IMR-90 (cell line): Measurements from ENCODE around the gene PDZRN3. TPM values are rescaled to one million over a fixed set of nuclear protein-coding genes. Genes with fewer than 3 reads are reported as not detected.

Experiments
- ATAC-seq: fragments of 200-7000 bp; cut with Tn5 transposase; 2 replicates; pipeline ENCODE4 v1.9.1; 2020; ENCODE audit warnings: low read depth, mild to moderate bottlenecking, moderate library complexity
- BruUV-seq: library from RNA; stranded (reverse); fragments of 400-500 nt; replicated peaks from 2 replicates; lab custom pipeline; 2021; lab: Mats Ljungman, UMichigan
- CTCF ChIA-PET: fragments of 300-600 bp; formaldehyde crosslinking; extraction: SDS; loops from one replicate; lab custom pipeline; 2021; ENCODE audit warnings: antibody characterized with exemption; lab: Yijun Ruan, JAX
- POLR2A ChIA-PET: fragments of 300-600 bp; sonication (Branson Sonifier 250); formaldehyde crosslinking; loops from one replicate; lab custom pipeline; 2022; ENCODE audit warnings: antibody characterized with exemption; ENCODE audit not compliant: unreplicated experiment; lab: Charles Lee
- DNase-seq: peaks from one replicate; pipeline ENCODE4 v3.0.0; 2013
- H2AFZ ChIP-seq: replicated peaks from 2 replicates; pipeline ENCODE3; 2013; ENCODE audit warnings: low read length, mild to moderate bottlenecking; ENCODE audit not compliant: poor library complexity
- H2AK5ac ChIP-seq: 2 replicates; pipeline ENCODE4 v1.6.1; 2013; ENCODE audit warnings: low read depth, low read length, inconsistent platforms
- H2AK9ac ChIP-seq: replicated peaks from 2 replicates; pipeline ENCODE3; 2013; ENCODE audit warnings: mild to moderate bottlenecking, low read depth, low read length, moderate library complexity; ENCODE audit not compliant: poor library complexity
- H2BK120ac ChIP-seq: 2 replicates; pipeline ENCODE4 v1.6.1; 2013; ENCODE audit warnings: low read depth, low read length, inconsistent platforms
- H2BK15ac ChIP-seq: 3 replicates; pipeline ENCODE4 v1.6.1; 2013; ENCODE audit warnings: low read depth, low read length, inconsistent platforms
- H2BK20ac ChIP-seq: 2 replicates; pipeline ENCODE4 v1.6.1; 2013; ENCODE audit warnings: low read depth, mild to moderate bottlenecking, inconsistent platforms, low read length, moderate library complexity
- H2BK5ac ChIP-seq: 2 replicates; pipeline ENCODE4 v1.6.1; 2013; ENCODE audit warnings: mild to moderate bottlenecking, low read depth, low read length, inconsistent platforms; ENCODE audit not compliant: poor library complexity, severe bottlenecking
- H3K14ac ChIP-seq: replicated peaks from 2 replicates; pipeline ENCODE4 v1.6.1; 2013; ENCODE audit warnings: low read depth, low read length, inconsistent platforms
- H3K18ac ChIP-seq: 2 replicates; pipeline ENCODE4 v1.6.1; 2013; ENCODE audit warnings: low read depth, low read length, control low read depth
- H3K23ac ChIP-seq: 2 replicates; pipeline ENCODE4 v1.6.1; 2013; ENCODE audit warnings: low read depth, low read length, inconsistent platforms
- H3K27ac ChIP-seq: 2 replicates; pipeline ENCODE4 v1.5.1; 2013; ENCODE audit warnings: mild to moderate bottlenecking, control low read depth, low read length; ENCODE audit not compliant: insufficient read depth
- H3K27me3 ChIP-seq: 2 replicates; pipeline ENCODE4 v1.6.1; 2013; ENCODE audit warnings: low read length; ENCODE audit not compliant: control insufficient read depth, insufficient read depth
- H3K36me3 ChIP-seq: 2 replicates; pipeline ENCODE4 v1.6.1; 2013; ENCODE audit warnings: low read length, mixed read lengths; ENCODE audit not compliant: control insufficient read depth, insufficient read depth
- H3K4ac ChIP-seq: 2 replicates; pipeline ENCODE4 v1.6.1; 2013; ENCODE audit warnings: low read depth, low read length, inconsistent platforms
- H3K4me1 ChIP-seq: 2 replicates; pipeline ENCODE4 v1.6.1; 2013; ENCODE audit warnings: low read length, mixed read lengths; ENCODE audit not compliant: control insufficient read depth, insufficient read depth
- H3K4me2 ChIP-seq: 2 replicates; pipeline ENCODE4 v1.6.1; 2013; ENCODE audit warnings: low read depth, mild to moderate bottlenecking, control low read depth, low read length, moderate library complexity
- H3K4me3 ChIP-seq: 2 replicates; pipeline ENCODE4 v1.5.1; 2013; ENCODE audit warnings: low read depth, mild to moderate bottlenecking, control low read depth, low read length, moderate library complexity; ENCODE audit not compliant: insufficient read depth
- H3K56ac ChIP-seq: 2 replicates; pipeline ENCODE4 v1.6.1; 2013; ENCODE audit warnings: low read length, inconsistent platforms; ENCODE audit not compliant: insufficient read depth; ENCODE audit errors: extremely low read depth
- H3K79me1 ChIP-seq, 2 experiments: 2 replicates each; pipeline ENCODE4 v1.6.1; 2013; ENCODE audit warnings: low read length in 2 of 2, inconsistent platforms in 1 of 2, low read depth in 1 of 2
- H3K9ac ChIP-seq: 2 replicates; pipeline ENCODE4 v1.6.1; 2013; ENCODE audit warnings: low read depth, low read length, control low read depth
- H3K9me1 ChIP-seq: 2 replicates; pipeline ENCODE4 v1.6.1; 2013; ENCODE audit warnings: low read length, inconsistent platforms; ENCODE audit not compliant: insufficient read depth
- H3K9me3 ChIP-seq: 2 replicates; pipeline ENCODE4 v1.6.1; 2013; ENCODE audit warnings: low read length; ENCODE audit not compliant: control insufficient read depth, insufficient read depth
- H4K20me1 ChIP-seq: 2 replicates; pipeline ENCODE4 v1.6.1; 2013; ENCODE audit warnings: low read length, inconsistent platforms; ENCODE audit not compliant: insufficient read depth
- H4K5ac ChIP-seq: 2 replicates; pipeline ENCODE4 v1.6.1; 2013; ENCODE audit warnings: mild to moderate bottlenecking, low read depth, low read length, control low read depth
- H4K8ac ChIP-seq, 2 experiments: 2 replicates each; pipeline ENCODE4 v1.6.1; 2013; ENCODE audit warnings: low read depth in 2 of 2, low read length in 2 of 2, control low read depth in 1 of 2, inconsistent platforms in 1 of 2
- H4K91ac ChIP-seq: 2 replicates; pipeline ENCODE4 v1.6.1; 2013; ENCODE audit warnings: low read depth, low read length, inconsistent platforms; ENCODE audit not compliant: insufficient read depth
- POLR2A ChIP-seq: IDR thresholded peaks from 2 replicates; pipeline ENCODE4 v1.6.1; 2012; ENCODE audit warnings: mild to moderate bottlenecking, low read depth, low read length
- RAD21 ChIP-seq: IDR thresholded peaks from 2 replicates; pipeline ENCODE4 v1.6.1; 2012; ENCODE audit warnings: low read length, improper control_type of control experiment
- SMC3 ChIP-seq: fragments of 150-350 bp; IDR thresholded peaks from 2 replicates; pipeline ENCODE4 v1.6.1; 2016; ENCODE audit warnings: low read depth, mild to moderate bottlenecking, antibody characterized with exemption, low read length, moderate library complexity
- WGBS, 2 experiments: methylation state at CpG; one replicate each; pipeline versions ENCODE4 v1.1.5 to v1.1.7; 2013; ENCODE audit warnings: missing lambda C conversion rate in 2 of 2; ENCODE audit not compliant: insufficient read length in 1 of 2; ENCODE audit errors: extremely low coverage in 2 of 2; 5-methylcytosine and 5-hydroxymethylcytosine counted together
- dilution Hi-C: fragments of 300-500 bp; cut with HindIII; formaldehyde crosslinking; loops from one replicate; pipeline ENCODE4 v1.14.3; 2018; ENCODE audit warnings: low sequenced_read_pairs; ENCODE audit not compliant: unreplicated experiment
- in situ Hi-C: fragments of 300-500 bp; cut with MboI; formaldehyde crosslinking; loops from 3 replicates; pipeline ENCODE4 v1.14.3; 2019; ENCODE audit warnings: low sequenced_read_pairs, inconsistent platforms, mixed read lengths
- intact Hi-C: fragments of 100-400 bp; cut with micrococcal nuclease; formaldehyde crosslinking; loops from 2 replicates; pipeline ENCODE4 v1.10.0; 2022
- polyA plus RNA-seq, 3 experiments: library from polyadenylated mRNA; depleted of rRNA; stranded (reverse); fragments of >200 nt; gene quantifications; 2 replicates each; pipeline ENCODE4 v1.2.3, GENCODE V29; 2012; ENCODE audit warnings: low replicate concordance in 1 of 3
- total RNA-seq: library from RNA; depleted of rRNA; stranded (reverse); fragments of >200 nt; gene quantifications from 2 replicates; pipeline ENCODE4 v1.2.3, GENCODE V29; 2012
- TF ChIP-seq, protein P1 (sequence below): fragments of 150-350 bp; IDR thresholded peaks from 2 replicates; pipeline ENCODE4 v1.6.1; 2016; ENCODE audit warnings: low read depth, mild to moderate bottlenecking, low read length, moderate library complexity, borderline replicate concordance
- TF ChIP-seq, protein P2 (sequence below): fragments of 150-350 bp; IDR thresholded peaks from 2 replicates; pipeline ENCODE4 v1.6.1; 2017; ENCODE audit warnings: mild to moderate bottlenecking, antibody characterized with exemption, low read length, low read depth

Gene PDZRN3
- total and polyA plus RNA-seq, 2 of the 4 experiments (the other 2 are of a cell fraction) = 9.4 to 17.0 TPM

DNA sequence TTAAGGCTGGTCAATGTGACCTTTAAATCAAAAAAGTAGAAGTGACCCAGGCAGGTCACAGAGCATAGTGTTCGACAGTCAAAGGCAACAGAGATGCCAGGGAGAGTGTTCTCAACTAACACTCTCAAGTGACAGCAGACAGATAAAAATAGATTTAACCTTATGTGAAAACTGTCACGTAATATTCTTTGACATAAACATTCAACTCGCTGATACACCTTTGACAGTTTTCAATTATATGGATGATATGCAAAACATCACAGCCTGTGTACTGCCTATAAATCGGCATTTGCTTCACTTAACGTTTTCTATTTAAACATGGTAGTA is 15.5 kb downstream of the PDZRN3 start:
- in situ Hi-C loops (loop anchor here (25.0 kb wide), 1 partner anchor 97 kb away; no protein-coding TSS in a partner anchor), intact Hi-C loops (no loop called here), dilution Hi-C loops (loop anchor here (25.0 kb wide), 1 partner anchor 97 kb away; no protein-coding TSS in a partner anchor)
- Histone ChIP-seq H3K27ac (no peak overlapping the region), H3K4me2 (no peak overlapping the region), H3K9me1 (peaks cover 1% of the 10 kb centered on the region), H2AK9ac (no peak overlapping the region), H3K18ac (no peak overlapping the region), H2AK5ac (no peak overlapping the region), H2BK20ac (no peak overlapping the region), H4K5ac (no peak overlapping the region), H4K20me1 (peaks cover 31% of the 10 kb centered on the region; the same call in 1 of the 2 replicates), H3K9me3 (no peaks in the 10 kb centered on the region), H2BK15ac (no peak overlapping the region), H3K36me3 (peaks cover 10% of the 10 kb centered on the region; the same call in 1 of the 2 replicates), H2BK5ac (no peak overlapping the region), H2BK120ac (no peak overlapping the region), H3K9ac (no peak overlapping the region), H2AFZ (no peak overlapping the region), H3K56ac (no peak overlapping the region), H3K27me3 (no peaks in the 10 kb centered on the region), H4K8ac (no peak overlapping the region), H3K23ac (no peak overlapping the region), H3K4ac (no peak overlapping the region), H4K91ac (no peak overlapping the region), H3K14ac (no peak overlapping the region), H3K4me1 (peaks cover 9% of the 10 kb centered on the region), H3K4me3 (no peak overlapping the region), H3K79me1 (peaks cover 15 to 34% of the 10 kb centered on the region in 2 experiments; a peak in 3 of 4 replicates)
- ATAC-seq (no peak), DNase-seq (no peak)
- CTCF ChIA-PET = no interaction called here
- POLR2A ChIA-PET = interaction anchor here (0.5 kb wide), 1 partner anchor 33 kb away, joined by 13 read pairs; no protein-coding TSS in a partner anchor
- no TSS peak for BruUV-seq
- WGBS, 2 experiments = no CpG with 5 or more reads among the region's 5 CpGs
- TF ChIP-seq RAD21 (no peak), POLR2A (no peak), SMC3 (no peak)
- TF ChIP-seq, protein P1, sequence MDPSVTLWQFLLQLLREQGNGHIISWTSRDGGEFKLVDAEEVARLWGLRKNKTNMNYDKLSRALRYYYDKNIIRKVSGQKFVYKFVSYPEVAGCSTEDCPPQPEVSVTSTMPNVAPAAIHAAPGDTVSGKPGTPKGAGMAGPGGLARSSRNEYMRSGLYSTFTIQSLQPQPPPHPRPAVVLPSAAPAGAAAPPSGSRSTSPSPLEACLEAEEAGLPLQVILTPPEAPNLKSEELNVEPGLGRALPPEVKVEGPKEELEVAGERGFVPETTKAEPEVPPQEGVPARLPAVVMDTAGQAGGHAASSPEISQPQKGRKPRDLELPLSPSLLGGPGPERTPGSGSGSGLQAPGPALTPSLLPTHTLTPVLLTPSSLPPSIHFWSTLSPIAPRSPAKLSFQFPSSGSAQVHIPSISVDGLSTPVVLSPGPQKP = no peak
- TF ChIP-seq, protein P2, sequence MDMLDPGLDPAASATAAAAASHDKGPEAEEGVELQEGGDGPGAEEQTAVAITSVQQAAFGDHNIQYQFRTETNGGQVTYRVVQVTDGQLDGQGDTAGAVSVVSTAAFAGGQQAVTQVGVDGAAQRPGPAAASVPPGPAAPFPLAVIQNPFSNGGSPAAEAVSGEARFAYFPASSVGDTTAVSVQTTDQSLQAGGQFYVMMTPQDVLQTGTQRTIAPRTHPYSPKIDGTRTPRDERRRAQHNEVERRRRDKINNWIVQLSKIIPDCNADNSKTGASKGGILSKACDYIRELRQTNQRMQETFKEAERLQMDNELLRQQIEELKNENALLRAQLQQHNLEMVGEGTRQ = no peak
